Measurements from ENCODE around the gene RNF126.

GRCh38 chr19:676339-677105 lies 13.5 kb upstream of the RNF126 start, which contains the start of gene FSTL3:
- TF ChIP-seq POLR2AphosphoS5 (IDR thresholded peaks at IDR 0.05; ENCODE audit: low read depth, low read length), result no peak
- TF ChIP-seq POLR2A (IDR thresholded peaks at IDR 0.05; ENCODE audit: low read depth, low read length), result no peak
- TF ChIP-seq TAF1 (IDR thresholded peaks at IDR 0.05; ENCODE audit: low read depth, low read length), result no peak
